Measurements from ENCODE around the gene ZBTB46.
"Not testable (repeated sequence)": the region's sequence is repeated elsewhere in the genome, so short reads cannot be mapped to it uniquely, and the experiment has no call there.

Gene ZBTB46

GRCh38 chr20:63734946-63735858 is 95.9 kb downstream of the ZBTB46 start:
- DNase-seq (ENCODE audit: low spot score), result no peak

- no peak for DNase-seq (ENCODE audit: low spot score)
Observed at GRCh38 chr20:63734111-63734945, 96.7 kb downstream of the ZBTB46 start.

GRCh38 chr20:63733579-63734081 is 97.4 kb downstream of the ZBTB46 start:
- DNase-seq (ENCODE audit: low spot score), result no peak

GRCh38 chr20:63733117-63733516 is 97.9 kb downstream of the ZBTB46 start:
- DNase-seq (ENCODE audit: low spot score), result no peak

- no peak for DNase-seq (ENCODE audit: low spot score)
Observed at GRCh38 chr20:63732118-63733095, 98.7 kb downstream of the ZBTB46 start.

GRCh38 chr20:63731410-63731809 is 99.7 kb downstream of the ZBTB46 start:
- DNase-seq (ENCODE audit: low spot score), result no peak

- not testable (repeated sequence) for DNase-seq (ENCODE audit: low spot score)
Observed at GRCh38 chr20:63730189-63730733, 100.8 kb downstream of the ZBTB46 start.

- DNase-seq (ENCODE audit: low spot score), result not testable (repeated sequence)
Observed at GRCh38 chr20:63722967-63723622, 108.0 kb downstream of the ZBTB46 start.

GRCh38 chr20:63718996-63719395 is 112.1 kb downstream of the ZBTB46 start:
- DNase-seq (ENCODE audit: low spot score), result no peak

GRCh38 chr20:63714858-63715257 is 116.2 kb downstream of the ZBTB46 start:
- no peak for DNase-seq (ENCODE audit: low spot score)

GRCh38 chr20:63712191-63712590 is 118.9 kb downstream of the ZBTB46 start:
- no peak for DNase-seq (ENCODE audit: low spot score)

- no peak for DNase-seq (ENCODE audit: low spot score)
Observed at GRCh38 chr20:63711085-63711645, 119.9 kb downstream of the ZBTB46 start.

GRCh38 chr20:63709149-63709527 is 121.9 kb downstream of the ZBTB46 start:
- no peak for DNase-seq (ENCODE audit: low spot score)

- peak; percentile 56 for DNase-seq (ENCODE audit: low spot score)
Observed at GRCh38 chr20:63708301-63709148, 122.5 kb downstream of the ZBTB46 start.

- DNase-seq (ENCODE audit: low spot score), result peak; percentile 95
Observed at GRCh38 chr20:63707558-63708300, 123.3 kb downstream of the ZBTB46 start, which contains the start of the genes ARFRP1 and ZGPAT. Gene ARFRP1 (minus strand): TSS chr20:63707976. CDS start chr20:63707091, 885 bp downstream. Gene ZGPAT (plus strand): TSS chr20:63708039. CDS start chr20:63708581, 542 bp downstream.

GRCh38 chr20:63706852-63707557 is 124.1 kb downstream of the ZBTB46 start:
- peak; percentile 84 for DNase-seq (ENCODE audit: low spot score)

GRCh38 chr20:63706027-63706695 is 124.9 kb downstream of the ZBTB46 start:
- no peak for DNase-seq (ENCODE audit: low spot score)
